Karpas-422 (cell line): ENCODE data around the gene KCTD14. TPM values are rescaled to one million over a fixed set of nuclear protein-coding genes. Genes with fewer than 3 reads are reported as not detected.
"Not testable (repeated sequence)": the region's sequence is repeated elsewhere in the genome, so short reads cannot be mapped to it uniquely, and the experiment has no call there.

Source experiments
- DNase-seq: peaks from one replicate; pipeline ENCODE4 v3.0.0-alpha.2; 2015
- H2AFZ ChIP-seq: fragments of 200-600 bp; sonication (generic); 2 replicates; pipeline ENCODE4 v1.6.1; 2014; ENCODE audit warnings: antibody characterized with exemption, low read length, mixed read lengths
- H3K27ac ChIP-seq: fragments of 200-600 bp; sonication (generic); 2 replicates; pipeline ENCODE4 v1.5.1; 2014; ENCODE audit warnings: mild to moderate bottlenecking, low read length, moderate library complexity
- H3K27me3 ChIP-seq: fragments of 200-600 bp; sonication (generic); 2 replicates; pipeline ENCODE4 v1.6.1; 2014; ENCODE audit warnings: low read length, mixed read lengths
- H3K36me3 ChIP-seq: fragments of 200-600 bp; sonication (generic); 2 replicates; pipeline ENCODE4 v1.6.1; 2014; ENCODE audit warnings: low read length, mixed read lengths; ENCODE audit not compliant: insufficient read depth
- H3K4me1 ChIP-seq: fragments of 200-600 bp; sonication (generic); 2 replicates; pipeline ENCODE4 v1.6.1; 2014; ENCODE audit warnings: mild to moderate bottlenecking, low read length, mixed read lengths
- H3K4me2 ChIP-seq: fragments of 200-600 bp; sonication (generic); 2 replicates; pipeline ENCODE4 v1.6.1; 2014; ENCODE audit warnings: low read length, low read depth, mild to moderate bottlenecking; ENCODE audit not compliant: poor library complexity, severe bottlenecking
- H3K4me3 ChIP-seq: fragments of 200-600 bp; sonication (generic); 2 replicates; pipeline ENCODE4 v1.5.1; 2014; ENCODE audit warnings: mild to moderate bottlenecking, antibody characterized with exemption, low read length, mixed read lengths
- H3K79me2 ChIP-seq: fragments of 200-600 bp; sonication (generic); 2 replicates; pipeline ENCODE4 v1.6.1; 2014; ENCODE audit warnings: mild to moderate bottlenecking, low read length, mixed read lengths
- H3K9ac ChIP-seq: fragments of 200-600 bp; sonication (generic); 2 replicates; pipeline ENCODE4 v1.6.0; 2014; ENCODE audit warnings: low read length
- H3K9me2 ChIP-seq: fragments of 200-600 bp; sonication (generic), shearing (Covaris generic); replicated peaks from 2 replicates; pipeline ENCODE4 v1.6.0; 2014; ENCODE audit warnings: mild to moderate bottlenecking, low read length, moderate library complexity; ENCODE audit not compliant: insufficient read depth
- H3K9me3 ChIP-seq: fragments of 300-700, 200-600 bp; sonication (generic); 2 replicates; pipeline ENCODE4 v1.6.1; 2014; ENCODE audit warnings: low read length, mixed read lengths
- H4K20me1 ChIP-seq: fragments of 200-600 bp; sonication (generic); 2 replicates; pipeline ENCODE4 v1.6.1; 2014; ENCODE audit warnings: mild to moderate bottlenecking, antibody characterized with exemption, low read length, low read depth; ENCODE audit not compliant: insufficient read depth
- total RNA-seq: library from RNA; depleted of rRNA; stranded (reverse); fragments of >200 nt; shearing (Covaris generic); gene quantifications from 2 replicates; pipeline ENCODE4 v1.2.3, GENCODE V29; 2014; ENCODE audit warnings: low replicate concordance

KCTD14 gene
- total RNA-seq, 1 experiment from 2014 or later = not detected

GRCh38 chr11:78063440-78064181 lies 40.5 kb upstream of the KCTD14 start, which contains the start of gene THRSP:
Gene THRSP (plus strand): TSS chr11:78063861. CDS start chr11:78063882, 21 bp downstream.
- DNase-seq = no peak
- Histone ChIP-seq H3K36me3 (no peaks in the 10 kb centered on the region), H3K27me3 (no peaks in the 10 kb centered on the region), H3K9me3 (no peaks in the 10 kb centered on the region), H3K4me3 (no peak within 1 kb of the TSS), H3K9ac (no peak within 1 kb of the TSS), H2AFZ (no peak within 1 kb of the TSS), H3K79me2 (no peaks in the 10 kb centered on the region), H3K4me2 (no peak within 1 kb of the TSS), H3K27ac (no peak within 1 kb of the TSS), H3K9me2 (no peaks in the 10 kb centered on the region), H3K4me1 (no peaks in the 10 kb centered on the region), H4K20me1 (no peaks in the 10 kb centered on the region)

DNA sequence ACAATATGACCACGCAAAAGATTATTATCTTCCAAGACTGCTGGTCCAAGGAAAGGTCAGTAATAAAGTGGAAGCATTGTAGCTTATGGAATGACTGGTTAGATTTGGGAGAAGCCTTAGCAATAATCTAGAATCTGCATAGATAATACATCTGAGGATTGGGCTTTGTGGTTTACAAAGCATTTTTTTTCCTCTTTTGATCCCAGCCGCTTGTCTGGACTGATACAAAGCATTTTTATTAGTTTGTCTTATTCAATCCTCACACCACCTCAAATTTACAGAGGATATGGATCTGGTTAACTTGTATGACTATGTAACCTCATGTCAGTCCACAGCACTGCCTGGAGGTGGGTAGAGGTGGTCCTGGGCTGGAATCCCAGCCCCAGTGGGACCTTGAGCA lies 39.6 kb upstream of the KCTD14 start:
- no peaks in the 10 kb centered on the region for H3K79me2 ChIP-seq
- no peak overlapping the region for H2AFZ ChIP-seq
- no peaks in the 10 kb centered on the region for H3K4me1 ChIP-seq
- H3K4me3 ChIP-seq = no peak overlapping the region
- H3K9ac ChIP-seq = no peak overlapping the region
- no peaks in the 10 kb centered on the region for H4K20me1 ChIP-seq
- H3K36me3 ChIP-seq = no peaks in the 10 kb centered on the region
- H3K27ac ChIP-seq = no peak overlapping the region
- no peak overlapping the region for H3K4me2 ChIP-seq
- no peaks in the 10 kb centered on the region for H3K9me3 ChIP-seq
- H3K9me2 ChIP-seq = no peaks in the 10 kb centered on the region
- H3K27me3 ChIP-seq = no peaks in the 10 kb centered on the region
- no peak for DNase-seq

DNA sequence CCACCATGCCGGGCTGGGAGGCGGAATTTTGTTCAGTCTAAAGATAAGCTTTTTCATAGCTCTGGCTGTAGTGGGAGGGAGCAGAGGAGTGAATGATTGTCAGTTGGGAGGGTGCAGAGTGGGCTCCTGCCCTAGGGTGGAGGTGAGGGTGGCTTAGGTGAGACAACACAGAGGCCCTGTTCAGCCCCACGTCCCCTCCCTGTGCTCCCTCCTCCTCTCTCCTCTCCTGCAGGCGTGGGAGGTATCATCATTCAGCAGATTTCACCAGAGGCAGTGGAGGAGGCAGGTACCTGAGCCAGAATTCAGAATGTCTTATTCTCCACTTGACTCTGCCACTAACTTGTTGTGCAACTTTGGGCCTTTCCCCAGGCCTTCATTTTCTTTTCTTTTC lies 38.8 kb upstream of the KCTD14 start:
- no peaks in the 10 kb centered on the region for H3K27me3 ChIP-seq
- H3K79me2 ChIP-seq = no peaks in the 10 kb centered on the region
- H3K36me3 ChIP-seq = no peaks in the 10 kb centered on the region
- H4K20me1 ChIP-seq = no peaks in the 10 kb centered on the region
- H3K27ac ChIP-seq = no peak overlapping the region
- H2AFZ ChIP-seq = no peak overlapping the region
- DNase-seq = no peak
- H3K4me3 ChIP-seq = no peak overlapping the region
- H3K4me2 ChIP-seq = no peak overlapping the region
- H3K9ac ChIP-seq = no peak overlapping the region
- no peaks in the 10 kb centered on the region for H3K9me2 ChIP-seq
- H3K9me3 ChIP-seq = no peaks in the 10 kb centered on the region
- no peaks in the 10 kb centered on the region for H3K4me1 ChIP-seq

DNA sequence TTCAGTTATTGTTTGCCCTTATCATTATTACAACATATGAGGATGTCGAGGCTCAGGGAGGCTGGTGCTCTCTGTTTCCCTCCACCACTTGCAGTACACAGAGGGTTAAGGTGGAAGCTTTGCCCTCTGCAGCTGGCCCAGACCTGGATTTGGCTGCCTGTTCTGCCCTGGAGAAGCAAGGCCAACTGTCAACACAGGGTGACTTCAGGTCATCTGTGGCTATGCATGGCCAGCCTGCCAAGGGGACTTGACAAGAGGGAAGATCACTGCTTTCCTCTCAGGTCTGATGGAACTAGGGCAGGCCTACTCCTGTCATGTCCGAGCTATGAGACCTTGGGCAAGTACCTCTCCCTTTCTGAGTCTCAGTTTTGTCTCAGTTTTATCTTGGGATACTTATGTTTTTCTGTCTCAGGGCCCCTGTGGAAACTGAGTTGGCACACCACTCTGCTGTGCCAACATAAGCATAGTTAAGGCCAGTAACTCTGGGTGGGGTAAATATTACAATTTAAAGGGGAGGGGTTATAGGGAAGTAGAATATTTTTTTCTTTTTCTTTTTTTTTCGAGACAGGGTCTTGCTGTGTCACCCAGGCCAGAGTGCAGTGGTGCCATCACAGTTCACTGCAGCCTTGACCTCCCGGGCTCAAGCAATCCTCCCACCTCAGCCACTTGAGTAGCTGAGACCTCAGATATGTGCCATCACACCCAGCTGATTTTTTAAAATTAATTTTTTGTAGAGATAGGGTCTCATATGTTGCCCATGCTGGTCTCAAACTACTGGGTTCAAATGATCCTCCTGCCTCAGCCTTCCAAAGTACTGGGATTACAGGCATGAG lies 38.2 kb upstream of the KCTD14 start:
- no peaks in the 10 kb centered on the region for H3K9me3 ChIP-seq
- H3K4me2 ChIP-seq = no peak overlapping the region
- no peaks in the 10 kb centered on the region for H3K36me3 ChIP-seq
- H3K27ac ChIP-seq = no peak overlapping the region
- H3K9me2 ChIP-seq = no peaks in the 10 kb centered on the region
- no peaks in the 10 kb centered on the region for H4K20me1 ChIP-seq
- H2AFZ ChIP-seq = no peak overlapping the region
- no peaks in the 10 kb centered on the region for H3K4me1 ChIP-seq
- no peak for DNase-seq
- no peak overlapping the region for H3K9ac ChIP-seq
- H3K4me3 ChIP-seq = no peak overlapping the region
- H3K27me3 ChIP-seq = no peaks in the 10 kb centered on the region
- no peaks in the 10 kb centered on the region for H3K79me2 ChIP-seq

GRCh38 chr11:78060533-78060932 lies 37.5 kb upstream of the KCTD14 start:
- Histone ChIP-seq H3K79me2 (no peaks in the 10 kb centered on the region), H3K9ac (no peak overlapping the region), H3K9me3 (no peaks in the 10 kb centered on the region), H3K36me3 (no peaks in the 10 kb centered on the region), H3K27ac (no peak overlapping the region), H2AFZ (no peak overlapping the region), H3K4me3 (no peak overlapping the region), H4K20me1 (no peaks in the 10 kb centered on the region), H3K4me1 (no peaks in the 10 kb centered on the region), H3K9me2 (no peaks in the 10 kb centered on the region), H3K27me3 (no peaks in the 10 kb centered on the region), H3K4me2 (no peak overlapping the region)
- no peak for DNase-seq

GRCh38 chr11:78059749-78060328 lies 36.8 kb upstream of the KCTD14 start:
- not testable (repeated sequence) for DNase-seq, H3K4me1 ChIP-seq, H3K9ac ChIP-seq, H3K27me3 ChIP-seq, H3K79me2 ChIP-seq, H3K4me3 ChIP-seq, H2AFZ ChIP-seq, H3K27ac ChIP-seq, H3K4me2 ChIP-seq, H3K9me3 ChIP-seq, H3K9me2 ChIP-seq, H3K36me3 ChIP-seq, H4K20me1 ChIP-seq

- no peak for DNase-seq
- Histone ChIP-seq H3K4me2 (no peak overlapping the region), H3K9ac (no peak overlapping the region)
Observed at GRCh38 chr11:78057462-78058055, 34.5 kb upstream of the KCTD14 start.

GRCh38 chr11:78056093-78056492 lies 33.0 kb upstream of the KCTD14 start:
- Histone ChIP-seq H3K4me1 (no peaks in the 10 kb centered on the region), H4K20me1 (no peaks in the 10 kb centered on the region), H3K79me2 (no peaks in the 10 kb centered on the region), H3K4me2 (no peak overlapping the region), H3K9me3 (no peaks in the 10 kb centered on the region), H3K9me2 (no peaks in the 10 kb centered on the region), H3K27me3 (no peaks in the 10 kb centered on the region), H3K27ac (no peak overlapping the region), H3K9ac (no peak overlapping the region), H3K4me3 (no peak overlapping the region), H2AFZ (no peak overlapping the region), H3K36me3 (no peaks in the 10 kb centered on the region)
- no peak for DNase-seq

More at GRCh38 chr11:78057462-78058055, 34.5 kb upstream of the KCTD14 start:
- no peaks in the 10 kb centered on the region for H3K9me2 ChIP-seq
- no peaks in the 10 kb centered on the region for H3K36me3 ChIP-seq
- H4K20me1 ChIP-seq = no peaks in the 10 kb centered on the region
- H3K4me1 ChIP-seq = no peaks in the 10 kb centered on the region
- H3K27me3 ChIP-seq = no peaks in the 10 kb centered on the region
- H2AFZ ChIP-seq = no peak overlapping the region
- no peak overlapping the region for H3K4me3 ChIP-seq
- no peak overlapping the region for H3K27ac ChIP-seq
- H3K79me2 ChIP-seq = no peaks in the 10 kb centered on the region
- no peaks in the 10 kb centered on the region for H3K9me3 ChIP-seq
